HL-60 (cell line): ENCODE data around the gene APC2.
A peak's percentile ranks its signal among the peaks of the same experiment; 100 is the strongest.

Experiments
- DNase-seq, 2 experiments: peaks; one replicate each; pipeline ENCODE4 v3.0.0-alpha.2; 2010 to 2020; ENCODE audit warnings: low read depth in 1 of 2, low spot score in 1 of 2
- H3K27ac ChIP-seq: fragments of 250-450 bp; sonication (Bioruptor Pico); replicated peaks from 2 replicates; pipeline ENCODE4 v1.5.1; 2020; ENCODE audit warnings: mild to moderate bottlenecking, moderate library complexity
- H3K27me3 ChIP-seq: fragments of 250-450 bp; sonication (Bioruptor Pico); 2 replicates; pipeline ENCODE4 v1.5.1; 2021; ENCODE audit warnings: mild to moderate bottlenecking, moderate library complexity; ENCODE audit not compliant: insufficient read depth, poor library complexity, severe bottlenecking
- H3K4me3 ChIP-seq: replicated peaks from 2 replicates; pipeline ENCODE4 v1.5.1; 2011; ENCODE audit warnings: mild to moderate bottlenecking, control low read depth, low read length; ENCODE audit not compliant: insufficient read depth
- GABPA ChIP-seq: IDR thresholded peaks from 2 replicates; pipeline ENCODE4 v1.6.1; 2012; ENCODE audit warnings: low read depth
- POLR2AphosphoS5 ChIP-seq: IDR thresholded peaks from 2 replicates; pipeline ENCODE4 v1.6.1; 2012; ENCODE audit warnings: low read depth
- SPI1 ChIP-seq: IDR thresholded peaks from 2 replicates; pipeline ENCODE4 v1.6.1; 2012; ENCODE audit warnings: low read depth, mild to moderate bottlenecking, borderline replicate concordance
- TF ChIP-seq, protein P1 (sequence below): IDR thresholded peaks from one replicate; pipeline ENCODE4 v1.5.1; 2011; ENCODE audit warnings: low read length, control low read depth, inconsistent platforms; ENCODE audit not compliant: insufficient read depth
- TF ChIP-seq, protein P2 (sequence below): IDR thresholded peaks from 2 replicates; pipeline ENCODE4 v1.6.1; 2012; ENCODE audit warnings: low read depth; ENCODE audit not compliant: insufficient replicate concordance

APC2 gene

DNA sequence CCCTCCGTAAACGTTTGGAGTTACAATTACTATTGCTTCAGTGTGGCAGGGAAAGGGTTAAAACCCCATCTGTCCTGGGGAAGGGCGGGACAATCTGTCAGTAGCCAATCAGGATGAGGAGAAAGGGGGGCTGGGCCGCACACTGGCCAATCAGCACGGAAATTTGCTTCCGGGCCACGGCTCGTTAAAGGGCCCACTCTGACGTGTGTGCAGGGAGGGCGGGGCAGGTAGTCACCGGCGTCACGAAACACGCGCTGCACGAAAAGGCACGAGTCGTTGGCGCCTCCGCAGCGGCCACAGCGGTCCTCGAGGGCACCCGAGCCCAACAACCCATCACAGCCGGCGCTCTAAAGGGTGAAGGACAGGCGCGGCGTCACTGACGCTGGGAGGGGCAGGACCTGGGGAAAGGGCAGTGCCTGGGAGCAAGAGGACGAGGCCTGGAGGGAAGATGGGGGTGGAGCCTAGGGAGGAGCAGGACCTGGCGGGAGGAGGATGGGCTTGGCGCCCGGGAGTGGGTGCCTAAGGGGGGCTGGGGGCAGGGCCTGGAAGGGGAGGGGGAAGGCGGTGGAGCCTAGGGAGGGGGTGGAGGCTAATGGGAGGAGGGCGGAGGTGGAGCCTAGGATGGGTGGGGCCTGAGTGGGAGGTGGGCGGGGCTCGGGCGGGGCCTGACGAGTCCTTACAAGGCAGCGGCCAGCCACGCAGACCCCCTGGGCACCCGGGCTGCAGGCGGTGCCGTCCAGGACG, 58.0 kb downstream of the APC2 start:
- Histone ChIP-seq H3K27me3 (peaks cover 32% of the 10 kb centered on the region), H3K4me3 (no peak overlapping the region), H3K27ac (no peak overlapping the region)
- TF ChIP-seq POLR2AphosphoS5, result no peak
- DNase-seq, result peak; percentile 61 to 76

DNA sequence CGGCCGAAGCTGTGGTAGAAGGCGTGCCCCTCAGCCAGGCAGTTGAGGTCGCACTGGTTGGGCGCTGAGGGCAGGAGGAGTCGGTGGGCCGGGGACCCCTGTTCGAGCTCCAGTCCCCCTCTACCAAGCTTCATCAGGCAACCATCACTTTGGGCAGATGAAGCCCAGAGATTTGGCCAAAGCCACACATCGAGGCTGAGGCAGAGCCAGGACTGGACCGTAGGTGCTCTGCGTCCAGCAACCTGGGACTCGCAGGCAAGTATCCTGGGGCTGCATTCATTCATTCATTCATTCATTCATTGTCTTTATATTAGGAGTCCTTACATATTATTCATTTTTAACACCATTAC, 58.6 kb downstream of the APC2 start:
- Histone ChIP-seq H3K4me3 (no peak overlapping the region), H3K27me3 (peaks cover 28% of the 10 kb centered on the region), H3K27ac (no peak overlapping the region)
- no peak for DNase-seq
- TF ChIP-seq, protein P1, sequence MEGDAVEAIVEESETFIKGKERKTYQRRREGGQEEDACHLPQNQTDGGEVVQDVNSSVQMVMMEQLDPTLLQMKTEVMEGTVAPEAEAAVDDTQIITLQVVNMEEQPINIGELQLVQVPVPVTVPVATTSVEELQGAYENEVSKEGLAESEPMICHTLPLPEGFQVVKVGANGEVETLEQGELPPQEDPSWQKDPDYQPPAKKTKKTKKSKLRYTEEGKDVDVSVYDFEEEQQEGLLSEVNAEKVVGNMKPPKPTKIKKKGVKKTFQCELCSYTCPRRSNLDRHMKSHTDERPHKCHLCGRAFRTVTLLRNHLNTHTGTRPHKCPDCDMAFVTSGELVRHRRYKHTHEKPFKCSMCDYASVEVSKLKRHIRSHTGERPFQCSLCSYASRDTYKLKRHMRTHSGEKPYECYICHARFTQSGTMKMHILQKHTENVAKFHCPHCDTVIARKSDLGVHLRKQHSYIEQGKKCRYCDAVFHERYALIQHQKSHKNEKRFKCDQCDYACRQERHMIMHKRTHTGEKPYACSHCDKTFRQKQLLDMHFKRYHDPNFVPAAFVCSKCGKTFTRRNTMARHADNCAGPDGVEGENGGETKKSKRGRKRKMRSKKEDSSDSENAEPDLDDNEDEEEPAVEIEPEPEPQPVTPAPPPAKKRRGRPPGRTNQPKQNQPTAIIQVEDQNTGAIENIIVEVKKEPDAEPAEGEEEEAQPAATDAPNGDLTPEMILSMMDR, result no peak

DNA sequence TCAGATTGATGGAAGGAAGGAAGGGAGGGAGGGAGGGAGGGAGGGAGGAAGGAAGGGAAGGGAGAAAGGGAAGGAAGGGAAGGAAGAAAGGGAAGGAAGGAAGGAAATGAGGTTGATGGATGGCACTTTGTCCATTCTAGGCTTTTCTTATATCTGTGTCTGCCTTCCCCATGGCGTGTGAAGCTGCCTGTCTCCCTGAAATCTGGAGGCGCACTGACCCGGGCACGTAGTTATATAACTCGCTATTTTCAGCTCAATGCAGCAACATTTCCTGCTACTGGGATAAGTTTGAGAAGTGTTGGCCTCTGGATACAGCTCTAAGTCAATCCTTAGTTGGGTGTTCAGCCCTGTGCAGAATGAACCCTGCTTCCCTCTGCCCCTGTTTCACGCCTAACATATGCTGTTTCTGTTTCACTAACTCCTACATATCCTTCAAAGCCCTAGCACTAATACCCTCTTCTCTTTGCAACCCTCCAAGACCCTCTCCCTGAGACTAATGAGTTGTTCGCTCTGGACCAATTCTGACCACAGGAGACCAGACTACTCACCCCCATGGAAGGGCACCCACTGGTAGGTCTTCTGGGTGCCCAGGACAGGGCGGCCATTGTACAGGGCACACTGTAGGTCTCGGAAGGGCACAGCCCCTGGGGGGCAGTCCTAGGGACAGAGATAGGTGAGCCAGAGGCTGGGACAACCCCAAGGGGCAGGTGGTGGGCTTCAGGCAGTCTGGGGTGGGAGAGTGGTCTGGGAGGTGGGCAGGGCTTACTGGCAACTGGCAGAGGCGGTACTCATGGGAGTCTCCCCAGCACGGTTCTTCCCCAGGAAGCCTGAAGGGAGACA, 59.9 kb downstream of the APC2 start:
- H3K4me3 ChIP-seq, result no peak overlapping the region
- no peak for DNase-seq
- H3K27me3 ChIP-seq, result peaks cover 24% of the 10 kb centered on the region
- TF ChIP-seq SPI1 (no peak), GABPA (no peak), POLR2AphosphoS5 (no peak)
- TF ChIP-seq, protein P2, sequence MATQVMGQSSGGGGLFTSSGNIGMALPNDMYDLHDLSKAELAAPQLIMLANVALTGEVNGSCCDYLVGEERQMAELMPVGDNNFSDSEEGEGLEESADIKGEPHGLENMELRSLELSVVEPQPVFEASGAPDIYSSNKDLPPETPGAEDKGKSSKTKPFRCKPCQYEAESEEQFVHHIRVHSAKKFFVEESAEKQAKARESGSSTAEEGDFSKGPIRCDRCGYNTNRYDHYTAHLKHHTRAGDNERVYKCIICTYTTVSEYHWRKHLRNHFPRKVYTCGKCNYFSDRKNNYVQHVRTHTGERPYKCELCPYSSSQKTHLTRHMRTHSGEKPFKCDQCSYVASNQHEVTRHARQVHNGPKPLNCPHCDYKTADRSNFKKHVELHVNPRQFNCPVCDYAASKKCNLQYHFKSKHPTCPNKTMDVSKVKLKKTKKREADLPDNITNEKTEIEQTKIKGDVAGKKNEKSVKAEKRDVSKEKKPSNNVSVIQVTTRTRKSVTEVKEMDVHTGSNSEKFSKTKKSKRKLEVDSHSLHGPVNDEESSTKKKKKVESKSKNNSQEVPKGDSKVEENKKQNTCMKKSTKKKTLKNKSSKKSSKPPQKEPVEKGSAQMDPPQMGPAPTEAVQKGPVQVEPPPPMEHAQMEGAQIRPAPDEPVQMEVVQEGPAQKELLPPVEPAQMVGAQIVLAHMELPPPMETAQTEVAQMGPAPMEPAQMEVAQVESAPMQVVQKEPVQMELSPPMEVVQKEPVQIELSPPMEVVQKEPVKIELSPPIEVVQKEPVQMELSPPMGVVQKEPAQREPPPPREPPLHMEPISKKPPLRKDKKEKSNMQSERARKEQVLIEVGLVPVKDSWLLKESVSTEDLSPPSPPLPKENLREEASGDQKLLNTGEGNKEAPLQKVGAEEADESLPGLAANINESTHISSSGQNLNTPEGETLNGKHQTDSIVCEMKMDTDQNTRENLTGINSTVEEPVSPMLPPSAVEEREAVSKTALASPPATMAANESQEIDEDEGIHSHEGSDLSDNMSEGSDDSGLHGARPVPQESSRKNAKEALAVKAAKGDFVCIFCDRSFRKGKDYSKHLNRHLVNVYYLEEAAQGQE, result no peak
- TF ChIP-seq, protein P1, result no peak
- H3K27ac ChIP-seq, result no peak overlapping the region

DNA sequence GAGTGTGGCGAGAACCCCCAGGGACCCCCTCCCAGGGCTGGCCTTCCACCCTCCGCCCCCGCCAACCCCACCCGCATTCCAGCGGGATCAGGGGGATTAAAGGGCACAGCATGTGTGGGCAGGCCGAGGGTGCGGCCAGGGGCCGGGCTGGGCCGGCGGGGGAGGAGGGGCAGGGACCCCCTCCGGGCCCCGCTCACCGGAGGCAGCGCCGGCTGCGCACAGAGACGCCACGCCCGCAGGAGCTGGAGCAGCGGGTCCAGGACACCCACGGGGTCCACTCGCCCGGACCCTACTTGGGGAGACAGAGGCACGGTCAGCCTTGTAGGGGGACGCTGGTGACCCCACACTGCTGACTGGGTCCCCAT, 60.5 kb downstream of the APC2 start:
- H3K4me3 ChIP-seq, result no peak overlapping the region
- peaks cover 24% of the 10 kb centered on the region for H3K27me3 ChIP-seq
- H3K27ac ChIP-seq, result no peak overlapping the region
- TF ChIP-seq GABPA (no peak), SPI1 (no peak), POLR2AphosphoS5 (no peak)
- TF ChIP-seq, protein P1, result no peak
- TF ChIP-seq, protein P2, result no peak
- DNase-seq, result no peak
